H1 (cell line): ENCODE measurements around the gene PROCR.

Source experiments
- MAFK ChIP-seq: IDR thresholded peaks from 2 replicates; pipeline ENCODE4 v1.6.1; 2012; ENCODE audit warnings: low read depth, mild to moderate bottlenecking, improper control_type of control experiment, low read length
- POLR2A ChIP-seq, 2 experiments: IDR thresholded peaks; 1 replicate in 1 of 2; 2 replicates in 1 of 2; pipeline ENCODE4 v1.6.1; 2011; ENCODE audit warnings: low read depth in 2 of 2, low read length in 2 of 2, mild to moderate bottlenecking in 2 of 2; ENCODE audit errors: control extremely low read depth in 1 of 2
- POLR2AphosphoS5 ChIP-seq: IDR thresholded peaks from 2 replicates; pipeline ENCODE4 v1.6.1; 2011; ENCODE audit warnings: low read depth, low read length
- TF ChIP-seq, protein P1 (sequence below): IDR thresholded peaks from 2 replicates; pipeline ENCODE4 v1.6.1; 2012; ENCODE audit warnings: inconsistent platforms
- TF ChIP-seq, protein P2 (sequence below), 3 experiments: IDR thresholded peaks; 1 replicate in 2 of 3; 2 replicates in 1 of 3; pipeline versions ENCODE4 v1.5.1 to v1.6.1; 2011; ENCODE audit warnings: low read length in 3 of 3, mild to moderate bottlenecking in 3 of 3, inconsistent platforms in 2 of 3, low read depth in 1 of 3, moderate library complexity in 1 of 3; ENCODE audit not compliant: insufficient read depth in 1 of 3; ENCODE audit errors: control extremely low read depth in 1 of 3

DNA sequence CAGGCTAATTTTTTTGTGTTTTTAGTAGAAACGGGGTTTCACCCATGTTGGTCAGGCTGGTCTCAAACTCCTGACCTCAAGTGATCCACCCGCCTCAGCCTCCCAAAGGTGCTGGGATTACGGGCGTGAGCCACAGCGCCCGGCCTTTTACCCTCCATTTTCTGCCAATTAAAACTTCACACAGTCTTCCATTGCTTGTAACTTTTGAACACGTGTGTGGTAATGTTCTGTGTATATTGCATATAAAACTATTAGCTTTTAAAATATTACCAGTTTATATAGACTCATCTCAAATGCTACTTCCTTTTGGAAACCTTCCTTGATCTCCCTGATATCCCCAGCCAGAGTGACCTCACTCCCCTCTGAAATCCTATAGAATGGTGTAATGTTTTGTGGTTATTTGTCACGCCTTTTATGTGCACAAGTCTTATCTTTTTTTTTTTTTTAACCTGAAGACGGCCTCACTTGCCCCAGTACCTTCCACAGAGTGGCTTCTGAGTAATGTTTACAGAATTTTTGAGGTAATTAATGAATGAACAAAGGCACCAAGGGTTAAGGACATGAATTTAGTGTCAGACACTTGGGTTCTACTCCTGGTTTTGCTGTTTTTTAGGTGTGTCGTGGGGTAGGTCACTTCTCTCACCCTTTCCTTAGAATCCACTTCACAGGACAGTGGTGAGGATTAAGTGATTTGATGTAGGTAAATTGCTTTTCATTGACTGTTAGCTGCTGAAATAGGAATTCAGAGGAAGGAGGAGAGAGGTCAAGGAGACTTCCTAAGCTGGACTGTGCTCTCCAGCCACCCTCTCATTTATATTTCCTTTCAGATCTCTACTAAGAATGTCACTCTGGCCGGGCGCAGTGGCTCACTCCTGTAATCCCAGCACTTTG lies 43.4 kb downstream of the PROCR start:
- TF ChIP-seq, protein P1, sequence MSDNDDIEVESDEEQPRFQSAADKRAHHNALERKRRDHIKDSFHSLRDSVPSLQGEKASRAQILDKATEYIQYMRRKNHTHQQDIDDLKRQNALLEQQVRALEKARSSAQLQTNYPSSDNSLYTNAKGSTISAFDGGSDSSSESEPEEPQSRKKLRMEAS: no peak
- TF ChIP-seq, protein P2, sequence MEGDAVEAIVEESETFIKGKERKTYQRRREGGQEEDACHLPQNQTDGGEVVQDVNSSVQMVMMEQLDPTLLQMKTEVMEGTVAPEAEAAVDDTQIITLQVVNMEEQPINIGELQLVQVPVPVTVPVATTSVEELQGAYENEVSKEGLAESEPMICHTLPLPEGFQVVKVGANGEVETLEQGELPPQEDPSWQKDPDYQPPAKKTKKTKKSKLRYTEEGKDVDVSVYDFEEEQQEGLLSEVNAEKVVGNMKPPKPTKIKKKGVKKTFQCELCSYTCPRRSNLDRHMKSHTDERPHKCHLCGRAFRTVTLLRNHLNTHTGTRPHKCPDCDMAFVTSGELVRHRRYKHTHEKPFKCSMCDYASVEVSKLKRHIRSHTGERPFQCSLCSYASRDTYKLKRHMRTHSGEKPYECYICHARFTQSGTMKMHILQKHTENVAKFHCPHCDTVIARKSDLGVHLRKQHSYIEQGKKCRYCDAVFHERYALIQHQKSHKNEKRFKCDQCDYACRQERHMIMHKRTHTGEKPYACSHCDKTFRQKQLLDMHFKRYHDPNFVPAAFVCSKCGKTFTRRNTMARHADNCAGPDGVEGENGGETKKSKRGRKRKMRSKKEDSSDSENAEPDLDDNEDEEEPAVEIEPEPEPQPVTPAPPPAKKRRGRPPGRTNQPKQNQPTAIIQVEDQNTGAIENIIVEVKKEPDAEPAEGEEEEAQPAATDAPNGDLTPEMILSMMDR (IDR thresholded peaks at IDR 0.05; ENCODE audit: control extremely low read depth in 1 of 3, insufficient read depth in 1 of 3, low read depth in 1 of 3, low read length in 3 of 3): no peak
- TF ChIP-seq POLR2A (IDR thresholded peaks at IDR 0.05; ENCODE audit: control extremely low read depth in 1 of 2, low read depth in 2 of 2, low read length in 2 of 2): no peak
- TF ChIP-seq MAFK: no peak
- TF ChIP-seq POLR2AphosphoS5: no peak
